GM18517 (cell line): ENCODE measurements around the gene IFITM10.

ENCODE experiments used
- ATAC-seq: cut with Tn5 transposase; IDR thresholded peaks from one replicate; pipeline ENCODE4 v1.9.1; 2021; ENCODE audit warnings: mild to moderate bottlenecking, moderate library complexity; ENCODE audit not compliant: unreplicated experiment

The IFITM10 gene

GRCh38 chr11:1763796-1764661, 13.6 kb upstream of the IFITM10 start, which contains the start of gene CTSD:
CTSD (minus strand) TSS chr11:1763927; CDS start chr11:1763859, 68 bp downstream.
- ATAC-seq: peak; percentile 69

GRCh38 chr11:1763336-1763795, 13.0 kb upstream of the IFITM10 start:
- ATAC-seq: peak; percentile 23

- no peak for ATAC-seq
Observed at GRCh38 chr11:1762537-1763302, 12.3 kb upstream of the IFITM10 start.

- ATAC-seq: no peak
Observed at GRCh38 chr11:1761857-1762536, 11.6 kb upstream of the IFITM10 start.

GRCh38 chr11:1761110-1761856, 10.9 kb upstream of the IFITM10 start:
- no peak for ATAC-seq

- ATAC-seq: no peak
Observed at GRCh38 chr11:1760351-1761109, 10.1 kb upstream of the IFITM10 start.

- no peak for ATAC-seq
Observed at GRCh38 chr11:1759851-1760220, 9.4 kb upstream of the IFITM10 start.

GRCh38 chr11:1759151-1759850, 8.9 kb upstream of the IFITM10 start:
- ATAC-seq: no peak

GRCh38 chr11:1758611-1759150, 8.3 kb upstream of the IFITM10 start:
- ATAC-seq: no peak

- no peak for ATAC-seq
Observed at GRCh38 chr11:1757861-1758610, 7.6 kb upstream of the IFITM10 start.

GRCh38 chr11:1756791-1757771, 6.7 kb upstream of the IFITM10 start:
- no peak for ATAC-seq

- no peak for ATAC-seq
Observed at GRCh38 chr11:1755692-1756561, 5.5 kb upstream of the IFITM10 start.

GRCh38 chr11:1755344-1755691, 4.9 kb upstream of the IFITM10 start:
- no peak for ATAC-seq

GRCh38 chr11:1754376-1755150, 4.2 kb upstream of the IFITM10 start:
- ATAC-seq: no peak

GRCh38 chr11:1753929-1754305, 3.5 kb upstream of the IFITM10 start:
- no peak for ATAC-seq
